NCI-H146 treated with DMSO at 0.1 percent for 48 hours (cell line): Measurements from ENCODE around the gene NBAS.
A peak's percentile ranks its signal among the peaks of the same experiment; 100 is the strongest.
"Not testable (repeated sequence)": the region's sequence is repeated elsewhere in the genome, so short reads cannot be mapped to it uniquely, and the experiment has no call there.

ENCODE experiments used
- DNase-seq: peaks from one replicate; lab custom pipeline; 2025; ENCODE audit not compliant: unreplicated experiment; lab: John Stamatoyannopoulos, UW

The NBAS gene

GRCh38 chr2:15367715-15368114, 193.4 kb downstream of the NBAS start:
- DNase-seq, result no peak

GRCh38 chr2:15367205-15367604, 193.9 kb downstream of the NBAS start:
- no peak for DNase-seq

GRCh38 chr2:15365411-15365810, 195.7 kb downstream of the NBAS start:
- no peak for DNase-seq

GRCh38 chr2:15364561-15364960, 196.6 kb downstream of the NBAS start:
- DNase-seq, result no peak

GRCh38 chr2:15363734-15364133, 197.4 kb downstream of the NBAS start:
- no peak for DNase-seq

GRCh38 chr2:15363142-15363541, 198.0 kb downstream of the NBAS start:
- no peak for DNase-seq

GRCh38 chr2:15359716-15360531, 201.2 kb downstream of the NBAS start:
- no peak for DNase-seq

GRCh38 chr2:15357922-15358321, 203.2 kb downstream of the NBAS start:
- DNase-seq, result no peak

GRCh38 chr2:15357186-15357585, 203.9 kb downstream of the NBAS start:
- no peak for DNase-seq

- DNase-seq, result no peak
These were observed 205.7 kb downstream of the NBAS start for GRCh38 chr2:15355386-15355785.

- DNase-seq, result no peak
These were observed 206.4 kb downstream of the NBAS start for GRCh38 chr2:15354596-15355366.

- no peak for DNase-seq
These were observed 208.8 kb downstream of the NBAS start for GRCh38 chr2:15352363-15352762.

- no peak for DNase-seq
These were observed 212.5 kb downstream of the NBAS start for GRCh38 chr2:15348636-15349035.

- DNase-seq, result no peak
These were observed 213.1 kb downstream of the NBAS start for GRCh38 chr2:15348045-15348444.

GRCh38 chr2:15346624-15347023, 214.5 kb downstream of the NBAS start:
- DNase-seq, result no peak

GRCh38 chr2:15337996-15338666, 223.0 kb downstream of the NBAS start:
- DNase-seq, result no peak

- peak; percentile 31 for DNase-seq
These were observed 226.3 kb downstream of the NBAS start for GRCh38 chr2:15334644-15335326.

- DNase-seq, result no peak
These were observed 229.3 kb downstream of the NBAS start for GRCh38 chr2:15331787-15332186.

- DNase-seq, result no peak
These were observed 235.8 kb downstream of the NBAS start for GRCh38 chr2:15325296-15325695.

- no peak for DNase-seq
These were observed 237.9 kb downstream of the NBAS start for GRCh38 chr2:15323227-15323626.

GRCh38 chr2:15321481-15321880, 239.7 kb downstream of the NBAS start:
- DNase-seq, result not testable (repeated sequence)
